D721Med (cell line): ENCODE measurements around the gene PCDHGC3.

ENCODE experiments used
- DNase-seq: peaks from one replicate; pipeline ENCODE4 v3.0.0; 2011; ENCODE audit warnings: low spot score; ENCODE audit not compliant: insufficient read length
- FAIRE-seq: peaks from 2 replicates; lab custom pipeline; 2011; peaks lifted over from hg19 to GRCh38; lab: Jason Lieb, UNC
- CTCF ChIP-seq: IDR thresholded peaks from 2 replicates; pipeline ENCODE4 v1.5.1; 2012; ENCODE audit warnings: mild to moderate bottlenecking, control low read depth; ENCODE audit not compliant: insufficient read depth; ENCODE audit errors: missing control alignments

Gene PCDHGC3

DNA sequence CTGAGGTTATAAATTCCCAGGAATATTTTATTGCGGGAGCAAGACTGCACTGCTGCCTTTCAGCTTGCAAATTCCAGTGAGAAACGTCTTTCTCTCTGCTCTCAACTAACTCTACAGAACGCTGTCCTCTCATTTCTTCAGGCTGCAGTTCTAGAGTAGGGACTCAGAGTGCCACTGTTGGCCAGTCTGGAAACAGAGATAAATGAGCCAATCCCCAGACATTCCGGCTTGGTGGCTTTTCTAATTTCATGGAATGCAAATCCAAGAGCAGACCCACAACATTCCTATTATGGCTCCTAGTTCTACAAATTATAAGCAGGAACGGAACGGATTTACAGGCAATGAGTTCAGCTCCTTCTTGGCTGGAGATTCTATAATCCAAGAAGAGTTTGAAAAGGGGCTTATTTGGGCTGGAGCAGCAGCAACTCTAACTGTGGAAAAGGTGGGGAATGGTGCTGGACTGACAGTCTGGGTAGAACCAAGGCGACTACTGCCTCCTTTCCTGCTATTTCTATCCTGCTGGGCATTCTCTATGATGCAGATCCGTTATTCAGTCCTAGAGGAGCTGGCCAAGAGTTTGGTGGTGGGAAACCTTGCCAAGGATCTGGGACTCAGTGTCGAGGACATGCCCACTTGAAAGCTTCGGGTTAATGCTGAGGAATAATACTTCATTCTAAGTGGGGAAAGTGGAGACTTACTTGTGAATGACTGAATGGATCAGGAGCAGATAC is 36.2 kb upstream of the PCDHGC3 start:
- FAIRE-seq, result no peak
- TF ChIP-seq CTCF, result no peak

GRCh38 chr5:141440341-141440740 is 35.4 kb upstream of the PCDHGC3 start:
- no peak for DNase-seq
- TF ChIP-seq CTCF, result no peak
- no peak for FAIRE-seq

More for the DNA sequence above, 36.2 kb upstream of the PCDHGC3 start:
- DNase-seq, result no peak

DNA sequence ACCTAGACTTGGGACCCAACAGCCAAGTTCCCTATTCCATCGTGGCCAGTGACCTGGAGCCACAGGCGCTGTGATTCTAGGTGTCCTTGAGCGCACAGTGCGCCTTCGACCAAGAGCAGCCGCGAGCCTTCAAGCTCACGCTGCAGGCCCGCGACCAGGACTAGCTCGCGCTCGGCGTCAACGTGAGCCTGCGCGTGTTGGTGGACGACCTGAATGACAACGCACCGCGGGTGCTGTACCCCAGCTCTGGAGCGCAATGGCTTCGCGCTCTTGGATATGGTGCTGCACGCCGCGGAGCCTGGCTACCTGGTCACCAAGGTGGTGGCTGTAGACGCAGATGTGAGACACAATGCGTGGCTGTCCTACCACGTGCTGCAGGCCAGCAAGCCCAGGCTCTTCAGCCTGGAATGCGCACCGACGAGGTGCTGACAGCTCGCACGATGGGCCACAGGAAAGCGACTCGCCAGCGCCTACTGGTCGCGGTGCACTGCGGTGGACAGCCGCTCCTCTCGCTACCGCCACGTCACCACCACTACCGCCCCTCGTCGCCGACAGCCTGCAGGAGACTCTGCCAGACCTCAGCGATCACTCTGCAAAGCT is 34.1 kb upstream of the PCDHGC3 start:
- FAIRE-seq, result no peak
- TF ChIP-seq CTCF, result no peak
- no peak for DNase-seq

- DNase-seq, result no peak
- TF ChIP-seq CTCF, result no peak
- no peak for FAIRE-seq
Measured at GRCh38 chr5:141465351-141465750, 10.4 kb upstream of the PCDHGC3 start.

- DNase-seq (no peak), FAIRE-seq (no peak)
- no peak for TF ChIP-seq CTCF
Measured at GRCh38 chr5:141476132-141476911, 556 bp downstream of the PCDHGC3 start.

- TF ChIP-seq CTCF, result no peak
- FAIRE-seq (no peak), DNase-seq (no peak)
Measured at GRCh38 chr5:141477044-141477575, 1.3 kb downstream of the PCDHGC3 start.
